ENCODE results near the gene TEX13B.

Gene TEX13B

GRCh38 chrX:107935664-107936433, 46.3 kb downstream of the TEX13B start:
- no peak for DNase-seq

GRCh38 chrX:107935200-107935599, 47.0 kb downstream of the TEX13B start:
- no peak for DNase-seq

GRCh38 chrX:107934262-107934661, 47.9 kb downstream of the TEX13B start:
- DNase-seq = no peak
